Measurements from ENCODE around the gene KRT74. TPM values are rescaled to one million over a fixed set of nuclear protein-coding genes. Genes with fewer than 3 reads are reported as not detected.

Gene KRT74
- total and polyA plus RNA-seq, 9 of the 15 experiments (the other 6 are each of a cell fraction or from before 2014, with no cell fraction given) = not detected

DNA sequence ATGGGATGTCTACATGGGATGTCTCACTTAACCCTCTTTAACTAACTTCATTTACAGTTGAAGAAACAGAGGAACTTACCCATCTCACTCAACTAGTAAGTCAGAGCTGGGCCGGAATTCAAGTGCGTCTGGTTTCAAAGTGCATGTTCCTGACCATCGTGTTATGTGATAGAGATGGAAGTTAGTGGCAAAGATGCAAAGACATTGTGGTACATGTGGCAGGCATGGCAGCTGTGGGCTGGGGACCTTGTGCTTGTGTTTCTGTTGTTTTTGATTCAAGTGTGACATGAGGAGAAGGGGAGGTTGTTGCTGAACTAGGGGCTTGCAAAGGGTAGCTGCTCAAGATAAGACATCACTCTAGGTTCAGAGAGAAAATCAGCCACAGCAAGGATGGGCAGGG lies 2.3 kb upstream of the KRT74 start (continued):
- no peak for TF ChIP-seq ZBTB2 (IDR thresholded peaks at IDR 0.05)
- TF ChIP-seq E2F1 (CRISPR knock-in tag; IDR thresholded peaks at IDR 0.05) = no peak
- no peak for TF ChIP-seq KLF16 (IDR thresholded peaks at IDR 0.05)
- no peak for TF ChIP-seq ELK3 (CRISPR knock-in tag; IDR thresholded peaks at IDR 0.05)
- TF ChIP-seq ZNF347 (CRISPR knock-in tag; IDR thresholded peaks at IDR 0.05; ENCODE audit: low read depth) = no peak
- TF ChIP-seq STAT5A (IDR thresholded peaks at IDR 0.05; ENCODE audit: borderline replicate concordance, low read length) = no peak
- TF ChIP-seq, protein P1, sequence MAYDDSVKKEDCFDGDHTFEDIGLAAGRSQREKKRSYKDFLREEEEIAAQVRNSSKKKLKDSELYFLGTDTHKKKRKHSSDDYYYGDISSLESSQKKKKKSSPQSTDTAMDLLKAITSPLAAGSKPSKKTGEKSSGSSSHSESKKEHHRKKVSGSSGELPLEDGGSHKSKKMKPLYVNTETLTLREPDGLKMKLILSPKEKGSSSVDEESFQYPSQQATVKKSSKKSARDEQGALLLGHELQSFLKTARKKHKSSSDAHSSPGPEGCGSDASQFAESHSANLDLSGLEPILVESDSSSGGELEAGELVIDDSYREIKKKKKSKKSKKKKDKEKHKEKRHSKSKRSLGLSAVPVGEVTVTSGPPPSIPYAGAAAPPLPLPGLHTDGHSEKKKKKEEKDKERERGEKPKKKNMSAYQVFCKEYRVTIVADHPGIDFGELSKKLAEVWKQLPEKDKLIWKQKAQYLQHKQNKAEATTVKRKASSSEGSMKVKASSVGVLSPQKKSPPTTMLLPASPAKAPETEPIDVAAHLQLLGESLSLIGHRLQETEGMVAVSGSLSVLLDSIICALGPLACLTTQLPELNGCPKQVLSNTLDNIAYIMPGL (CRISPR knock-in tag; IDR thresholded peaks at IDR 0.05) = no peak
- TF ChIP-seq ZNF175 (CRISPR knock-in tag; IDR thresholded peaks at IDR 0.05; ENCODE audit: low read depth) = no peak
- no peak for TF ChIP-seq ZC3H8 (IDR thresholded peaks at IDR 0.05)
- no peak for TF ChIP-seq FOXM1 (IDR thresholded peaks at IDR 0.05; ENCODE audit: low read depth)
- no peak for TF ChIP-seq FOXM1 (CRISPR knock-in tag; IDR thresholded peaks at IDR 0.05; ENCODE audit: low read depth)
- no peak for TF ChIP-seq RAD51 (IDR thresholded peaks at IDR 0.05; ENCODE audit: borderline replicate concordance, low read depth)
- TF ChIP-seq FOXK2 (conservative IDR thresholded peaks at IDR 0.05 in 1 of 2, IDR thresholded peaks at IDR 0.05 in 1 of 2; ENCODE audit: low read depth in 2 of 2) = no peak
